GM21390 (cell line): Measurements from ENCODE around the gene SUPV3L1.
"Not testable (repeated sequence)": the region's sequence is repeated elsewhere in the genome, so short reads cannot be mapped to it uniquely, and the experiment has no call there.

Experiments used
- ATAC-seq: cut with Tn5 transposase; IDR thresholded peaks from one replicate; pipeline ENCODE4 v1.9.1; 2021; ENCODE audit not compliant: unreplicated experiment

The SUPV3L1 gene

GRCh38 chr10:69228151-69228550 is 48.1 kb downstream of the SUPV3L1 start:
- ATAC-seq: no peak

- no peak for ATAC-seq
These were observed 49.5 kb downstream of the SUPV3L1 start for GRCh38 chr10:69229616-69229916.

GRCh38 chr10:69230128-69230527 is 50.1 kb downstream of the SUPV3L1 start:
- no peak for ATAC-seq

GRCh38 chr10:69232252-69232651 is 52.2 kb downstream of the SUPV3L1 start:
- no peak for ATAC-seq

GRCh38 chr10:69232736-69233480 is 52.9 kb downstream of the SUPV3L1 start:
- ATAC-seq: no peak

- no peak for ATAC-seq
These were observed 54.4 kb downstream of the SUPV3L1 start for GRCh38 chr10:69234447-69234846.

- ATAC-seq: peak; percentile 86
These were observed 57.6 kb downstream of the SUPV3L1 start for GRCh38 chr10:69237528-69238159.

- ATAC-seq: no peak
These were observed 59.1 kb downstream of the SUPV3L1 start for GRCh38 chr10:69239136-69239535.

- ATAC-seq: no peak
These were observed 59.9 kb downstream of the SUPV3L1 start for GRCh38 chr10:69239816-69240434.

- no peak for ATAC-seq
These were observed 60.4 kb downstream of the SUPV3L1 start for GRCh38 chr10:69240455-69240854.

GRCh38 chr10:69241575-69241974 is 61.5 kb downstream of the SUPV3L1 start:
- ATAC-seq: no peak

GRCh38 chr10:69242040-69242851 is 62.2 kb downstream of the SUPV3L1 start:
- no peak for ATAC-seq

- ATAC-seq: no peak
These were observed 62.8 kb downstream of the SUPV3L1 start for GRCh38 chr10:69242852-69243212.

- no peak for ATAC-seq
These were observed 63.8 kb downstream of the SUPV3L1 start for GRCh38 chr10:69243817-69244216.

GRCh38 chr10:69246036-69246435 is 66.0 kb downstream of the SUPV3L1 start:
- no peak for ATAC-seq

- ATAC-seq: no peak
These were observed 66.7 kb downstream of the SUPV3L1 start for GRCh38 chr10:69246581-69247312.

GRCh38 chr10:69247313-69247710 is 67.3 kb downstream of the SUPV3L1 start:
- no peak for ATAC-seq

GRCh38 chr10:69248117-69248730 is 68.2 kb downstream of the SUPV3L1 start:
- no peak for ATAC-seq

- ATAC-seq: no peak
These were observed 70.0 kb downstream of the SUPV3L1 start for GRCh38 chr10:69250041-69250440.

GRCh38 chr10:69251417-69251816 is 71.4 kb downstream of the SUPV3L1 start:
- not testable (repeated sequence) for ATAC-seq

GRCh38 chr10:69253171-69253570 is 73.1 kb downstream of the SUPV3L1 start:
- ATAC-seq: no peak
